Uterus (tissue), 4 donors: ENCODE data around the gene ICE1. TPM values are rescaled to one million over a fixed set of nuclear protein-coding genes. Genes with fewer than 3 reads are reported as not detected.

Experiments used
- DNase-seq, 2 donors: peaks; one replicate each; pipeline ENCODE4 v3.0.0-alpha.2; 2019 to 2020
- H3K27ac ChIP-seq, 2 donors: fragments of 200-600 bp; sonication (generic); 1 replicate in 1 of 2; 2 replicates in 1 of 2; pipeline ENCODE4 v1.5.1; 2016 to 2018
- H3K27me3 ChIP-seq, 2 donors: fragments of 200-600 bp; sonication (generic); one replicate each; pipeline ENCODE4 v1.5.1; 2018 to 2019; ENCODE audit warnings: control low read depth in 1 of 2
- H3K36me3 ChIP-seq, 2 donors: fragments of 200-600 bp; sonication (generic); one replicate each; pipeline ENCODE4 v1.5.1; 2019; ENCODE audit warnings: control low read depth in 1 of 2
- H3K4me1 ChIP-seq, 2 donors: fragments of 200-600 bp; sonication (generic); one replicate each; pipeline ENCODE4 v1.5.1; 2018 to 2019; ENCODE audit warnings: control low read depth in 1 of 2
- H3K4me3 ChIP-seq, 2 donors: fragments of 200-600 bp; sonication (generic); 1 replicate in 1 of 2; 2 replicates in 1 of 2; pipeline ENCODE4 v1.5.1; 2018 to 2019; ENCODE audit warnings: mild to moderate bottlenecking in 1 of 2
- H3K9me3 ChIP-seq, 2 donors: fragments of 200-600 bp; sonication (generic); one replicate each; pipeline ENCODE4 v1.5.1; 2019; ENCODE audit warnings: control low read depth in 1 of 2
- CTCF ChIP-seq, 4 experiments: fragments of 200-600 bp in 2 of 4; fragments of 450-650 bp in 2 of 4; sonication (generic) in 2 of 4; IDR thresholded peaks; one replicate each; pipeline ENCODE4 v1.5.1; 2016 to 2019; ENCODE audit warnings: antibody characterized with exemption in 4 of 4, mild to moderate bottlenecking in 2 of 4, moderate library complexity in 1 of 4
- POLR2A ChIP-seq, 2 donors: fragments of 450-650 bp; IDR thresholded peaks; one replicate each; pipeline ENCODE4 v1.6.1; 2016; ENCODE audit warnings: antibody characterized with exemption in 2 of 2, mild to moderate bottlenecking in 1 of 2, moderate library complexity in 1 of 2
- intact Hi-C: fragments of 100-400 bp; cut with DNase I; formaldehyde crosslinking; loops from one replicate; pipeline ENCODE4 v1.15.1; 2023; ENCODE audit warnings: low total_unique reads
- total RNA-seq, 4 donors: library from RNA; depleted of rRNA in 3 of 4; stranded (reverse); fragments of >200 nt in 3 of 4; gene quantifications; one replicate each; pipeline versions ENCODE4 v1.1.0 to v1.2.4, GENCODE V29; 2014 to 2023
- donor health status: DM: yes; HTN: yes; CAD: no.

ICE1 gene
- 100 to 1,000 TPM in 1 of 4 donors, 10 to 100 TPM in 3; 23.2 to 218 (median 55.1) TPM for total RNA-seq

GRCh38 chr5:5421961-5422818 lies at the start of gene ICE1:
ICE1 (plus strand) TSS chr5:5422677; CDS start chr5:5422916, 239 bp downstream.
- TF ChIP-seq CTCF (IDR thresholded peaks at IDR 0.05) (peak in 2 of 4 experiments; percentile 21), POLR2A (IDR thresholded peaks at IDR 0.05) (peak; percentile 38 to 60)
- Histone ChIP-seq H3K9me3 (no peaks in the 10 kb centered on the region), H3K27ac (peak within 1 kb of the TSS; percentile 95 to 98), H3K36me3 (no peaks in the 10 kb centered on the region), H3K27me3 (no peaks in the 10 kb centered on the region), H3K4me1 (peaks cover 4 to 5% of the 10 kb centered on the region in 2 donors), H3K4me3 (peak within 1 kb of the TSS; percentile 77 to 100)
- intact Hi-C loops, result no loop called here
- DNase-seq, result peak; percentile 97 to 98

- DNase-seq, result no peak
- intact Hi-C loops, result no loop called here
- no peak for TF ChIP-seq CTCF (IDR thresholded peaks at IDR 0.05)
- TF ChIP-seq POLR2A (IDR thresholded peaks at IDR 0.05), result no peak
- H3K27me3 ChIP-seq, result no peaks in the 10 kb centered on the region
- H3K4me1 ChIP-seq, result no peaks in the 10 kb centered on the region
- H3K27ac ChIP-seq, result no peak overlapping the region
- no peak overlapping the region for H3K4me3 ChIP-seq
- no peaks in the 10 kb centered on the region for H3K9me3 ChIP-seq
- H3K36me3 ChIP-seq, result no peaks in the 10 kb centered on the region
These were observed 49.5 kb upstream of the ICE1 start for GRCh38 chr5:5372930-5373329.

- H3K4me3 ChIP-seq, result no peak overlapping the region
- H3K4me1 ChIP-seq, result no peaks in the 10 kb centered on the region
- H3K9me3 ChIP-seq, result no peaks in the 10 kb centered on the region
- intact Hi-C loops, result no loop called here
- H3K27ac ChIP-seq, result no peak overlapping the region
- TF ChIP-seq CTCF (IDR thresholded peaks at IDR 0.05), result no peak
- H3K27me3 ChIP-seq, result no peaks in the 10 kb centered on the region
- H3K36me3 ChIP-seq, result no peaks in the 10 kb centered on the region
- peak; percentile 34 to 54 for DNase-seq
These were observed 49.0 kb upstream of the ICE1 start for GRCh38 chr5:5373351-5373989.

GRCh38 chr5:5374009-5374715 lies 48.3 kb upstream of the ICE1 start:
- no peak for DNase-seq
- H3K36me3 ChIP-seq, result no peaks in the 10 kb centered on the region
- TF ChIP-seq CTCF (IDR thresholded peaks at IDR 0.05) (no peak), POLR2A (IDR thresholded peaks at IDR 0.05) (no peak)
- H3K27me3 ChIP-seq, result no peaks in the 10 kb centered on the region
- H3K4me1 ChIP-seq, result no peaks in the 10 kb centered on the region
- H3K27ac ChIP-seq, result no peak overlapping the region
- H3K9me3 ChIP-seq, result no peaks in the 10 kb centered on the region
- intact Hi-C loops, result no loop called here
- H3K4me3 ChIP-seq, result no peak overlapping the region
